GM12873 (cell line): ENCODE data around the gene SLC35E3.

ENCODE experiments used
- TF ChIP-seq, protein P1 (sequence below): IDR thresholded peaks from 2 replicates; pipeline ENCODE4 v1.5.1; 2012; ENCODE audit warnings: low read depth, mild to moderate bottlenecking, moderate library complexity, low read length, control low read depth; ENCODE audit not compliant: insufficient read depth; ENCODE audit errors: missing control alignments

SLC35E3 gene

DNA sequence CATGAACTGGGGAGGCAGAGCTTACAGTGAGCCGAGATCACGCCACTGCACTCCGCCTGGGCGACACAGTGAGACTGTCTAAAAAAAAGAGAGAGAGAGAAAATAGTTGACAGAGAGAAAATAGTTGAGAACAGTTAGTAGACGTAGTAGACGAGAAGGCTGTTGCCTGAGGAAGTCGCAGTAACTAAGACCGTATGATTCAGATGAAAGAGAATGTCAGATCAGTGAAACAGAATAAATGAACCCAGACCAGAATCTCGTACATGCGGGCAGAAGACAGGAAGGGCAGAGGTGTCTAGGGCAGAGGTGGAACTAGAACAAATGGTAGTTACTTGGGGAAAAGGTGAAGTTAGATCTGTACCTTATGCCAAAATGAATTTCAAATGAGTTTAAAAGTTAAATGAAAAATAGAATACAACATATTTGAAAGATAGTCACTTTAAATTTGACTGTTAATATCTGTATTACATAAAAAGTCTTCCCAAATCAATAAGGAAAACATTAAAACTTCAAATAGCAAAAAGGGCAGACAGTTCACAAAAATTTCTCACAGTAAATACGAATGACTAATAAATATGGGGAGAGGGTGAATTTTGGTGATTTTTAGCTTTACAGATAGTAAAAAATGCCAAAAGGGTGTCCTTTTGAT, 79.7 kb downstream of the SLC35E3 start:
- TF ChIP-seq, protein P1, sequence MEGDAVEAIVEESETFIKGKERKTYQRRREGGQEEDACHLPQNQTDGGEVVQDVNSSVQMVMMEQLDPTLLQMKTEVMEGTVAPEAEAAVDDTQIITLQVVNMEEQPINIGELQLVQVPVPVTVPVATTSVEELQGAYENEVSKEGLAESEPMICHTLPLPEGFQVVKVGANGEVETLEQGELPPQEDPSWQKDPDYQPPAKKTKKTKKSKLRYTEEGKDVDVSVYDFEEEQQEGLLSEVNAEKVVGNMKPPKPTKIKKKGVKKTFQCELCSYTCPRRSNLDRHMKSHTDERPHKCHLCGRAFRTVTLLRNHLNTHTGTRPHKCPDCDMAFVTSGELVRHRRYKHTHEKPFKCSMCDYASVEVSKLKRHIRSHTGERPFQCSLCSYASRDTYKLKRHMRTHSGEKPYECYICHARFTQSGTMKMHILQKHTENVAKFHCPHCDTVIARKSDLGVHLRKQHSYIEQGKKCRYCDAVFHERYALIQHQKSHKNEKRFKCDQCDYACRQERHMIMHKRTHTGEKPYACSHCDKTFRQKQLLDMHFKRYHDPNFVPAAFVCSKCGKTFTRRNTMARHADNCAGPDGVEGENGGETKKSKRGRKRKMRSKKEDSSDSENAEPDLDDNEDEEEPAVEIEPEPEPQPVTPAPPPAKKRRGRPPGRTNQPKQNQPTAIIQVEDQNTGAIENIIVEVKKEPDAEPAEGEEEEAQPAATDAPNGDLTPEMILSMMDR: no peak

DNA sequence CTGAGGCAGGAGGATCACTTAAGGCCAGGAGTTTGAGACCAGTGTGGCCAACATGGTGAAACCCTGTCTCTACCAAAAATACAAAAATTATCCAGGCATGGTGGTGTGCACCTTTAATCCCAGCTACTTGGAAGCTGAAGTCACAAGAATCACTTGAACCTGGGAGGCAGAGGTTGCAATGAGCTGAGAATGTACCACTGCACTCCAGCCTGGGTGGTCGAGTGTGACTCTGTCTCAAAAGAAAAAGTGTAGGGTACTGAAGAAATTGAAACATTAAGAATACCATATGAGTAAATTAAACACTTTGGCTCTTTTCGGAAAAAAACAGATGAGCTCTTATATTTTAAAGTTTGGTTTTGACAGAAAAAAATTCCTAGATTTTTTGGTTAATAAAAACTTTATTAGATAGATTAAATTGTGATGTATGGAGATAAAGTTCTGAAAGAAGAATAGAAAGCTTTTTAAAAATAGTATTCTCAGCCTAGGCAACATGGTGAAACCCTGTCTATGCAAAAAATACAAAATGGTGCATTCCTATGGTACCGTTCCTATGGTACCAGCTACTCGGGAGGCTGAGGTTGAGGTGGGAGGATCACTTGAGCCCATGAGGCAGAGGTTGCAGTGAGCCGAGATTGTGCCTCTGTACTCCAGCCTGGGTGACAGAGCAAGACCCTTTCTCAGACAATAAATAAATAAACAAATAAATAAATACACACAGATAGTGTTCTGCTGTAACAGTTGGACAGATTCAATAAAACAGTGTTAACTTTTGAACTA, 82.1 kb downstream of the SLC35E3 start:
- TF ChIP-seq, protein P1: no peak

DNA sequence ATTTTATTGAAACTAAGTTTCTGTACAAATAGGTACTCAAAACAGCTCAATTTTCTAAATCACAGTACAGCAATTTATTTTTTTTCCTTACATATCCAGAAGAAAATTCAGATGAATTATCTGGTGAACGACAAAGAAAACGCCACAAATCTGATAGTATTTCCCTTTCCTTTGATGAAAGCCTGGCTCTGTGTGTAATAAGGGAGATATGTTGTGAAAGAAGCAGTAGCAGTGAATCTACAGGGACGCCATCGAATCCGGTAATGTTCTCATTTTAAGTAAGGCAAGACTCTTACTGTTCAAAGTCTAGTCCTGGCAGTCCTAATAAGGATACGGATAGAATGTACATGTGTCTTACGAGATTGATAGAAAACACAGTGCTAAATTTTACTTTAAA, 82.7 kb downstream of the SLC35E3 start:
- TF ChIP-seq, protein P1: no peak
